ENCODE measurements around the gene EXOC5. TPM values are rescaled to one million over a fixed set of nuclear protein-coding genes. Genes with fewer than 3 reads are reported as not detected.
A peak's percentile ranks its signal among the peaks of the same experiment; 100 is the strongest.
"Not testable (repeated sequence)": the region's sequence is repeated elsewhere in the genome, so short reads cannot be mapped to it uniquely, and the experiment has no call there.

The EXOC5 gene
- total RNA-seq, result 49.5 TPM

DNA sequence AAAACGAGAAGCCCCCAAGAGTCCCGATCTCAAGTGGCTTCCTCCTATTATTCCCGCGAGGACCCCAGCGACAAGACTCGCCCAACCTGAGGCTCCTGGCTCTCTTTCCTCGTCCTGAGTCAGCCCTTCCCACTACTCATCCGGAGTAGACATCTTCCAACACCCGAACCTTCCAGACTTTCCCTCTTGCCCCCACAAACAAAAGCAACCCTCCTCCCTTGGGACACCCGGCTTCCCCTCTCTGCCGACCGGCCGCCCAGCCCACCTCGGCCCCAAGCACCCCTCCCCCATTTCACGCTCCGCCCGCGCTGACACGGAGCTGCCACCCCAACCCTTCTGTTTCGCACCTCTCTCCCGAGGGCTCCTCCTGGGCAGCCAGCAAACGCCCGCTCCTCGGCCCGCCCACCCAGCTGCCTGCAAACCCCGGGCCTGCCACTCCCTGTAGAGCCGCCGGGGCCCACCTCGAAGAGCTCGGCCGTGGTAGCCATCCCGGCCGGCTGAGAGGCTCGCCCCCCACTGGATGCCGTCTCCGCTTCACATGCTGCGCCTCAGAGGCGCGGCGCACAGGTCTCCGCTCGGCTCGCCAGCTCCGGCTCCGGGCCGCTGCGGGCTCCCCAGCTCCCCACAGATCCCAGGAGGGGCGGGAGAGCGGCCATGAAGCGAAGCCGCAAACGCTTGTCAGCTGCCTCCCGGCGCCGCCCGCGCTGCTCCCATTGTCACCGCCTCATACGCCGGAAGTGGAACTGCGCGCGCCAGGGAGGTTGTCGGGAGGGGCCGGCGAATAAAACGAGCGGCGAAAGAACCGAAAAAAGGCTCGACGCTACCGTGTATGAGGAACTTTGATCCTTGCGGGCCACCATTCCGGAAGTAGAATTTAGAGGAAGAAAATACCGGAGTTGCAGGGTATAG is at the start of gene EXOC5, which contains the start of gene AP5M1:
Gene EXOC5 (minus strand): TSS at position 745 of the 909 bp plus-strand sequence. CDS start 257 bp downstream, at position 488.
Gene AP5M1 (plus strand): TSS at position 811 of the 909 bp plus-strand sequence. CDS start 344 bp downstream, outside the sequence.
- peak; percentile 94 for DNase-seq (ENCODE audit: low spot score)

GRCh38 chr14:57317248-57317833 is 48.6 kb upstream of the EXOC5 start:
- peak; percentile 78 for DNase-seq (ENCODE audit: low spot score)

DNA sequence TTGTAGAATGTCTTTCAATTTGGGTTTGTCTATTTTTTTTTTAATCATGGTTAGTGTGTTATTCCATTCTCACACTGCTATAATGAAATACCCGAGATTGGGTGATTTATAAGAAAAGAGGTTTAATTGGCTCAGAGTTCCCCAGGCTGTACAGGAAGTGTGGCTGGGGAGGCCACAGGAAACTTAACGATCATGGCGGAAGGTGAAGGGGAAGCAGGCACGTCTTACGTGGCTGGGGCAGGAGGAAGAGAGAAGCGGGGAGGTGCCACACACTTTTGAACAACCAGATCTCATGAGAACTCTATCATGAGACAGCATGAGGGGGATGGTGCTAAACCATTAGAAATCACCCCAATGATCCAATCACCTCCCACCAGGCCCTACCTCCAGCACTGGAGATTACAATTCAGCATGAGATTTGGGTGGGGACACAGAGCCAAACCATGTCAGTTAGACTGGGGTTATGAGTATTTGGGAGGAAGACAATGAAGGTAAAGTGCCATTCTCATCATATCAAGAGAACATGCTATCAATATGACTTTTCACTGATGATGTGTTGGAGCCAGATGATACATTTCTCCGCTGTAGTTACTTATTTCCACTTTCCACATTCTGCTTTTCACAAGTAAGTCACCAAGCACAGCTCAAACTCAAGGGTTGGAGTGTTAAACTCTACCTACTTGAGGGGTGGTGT is 45.8 kb upstream of the EXOC5 start:
- DNase-seq (ENCODE audit: low spot score), result no peak

- DNase-seq (ENCODE audit: low spot score), result no peak
Measured at GRCh38 chr14:57302883-57303282, 34.2 kb upstream of the EXOC5 start.

DNA sequence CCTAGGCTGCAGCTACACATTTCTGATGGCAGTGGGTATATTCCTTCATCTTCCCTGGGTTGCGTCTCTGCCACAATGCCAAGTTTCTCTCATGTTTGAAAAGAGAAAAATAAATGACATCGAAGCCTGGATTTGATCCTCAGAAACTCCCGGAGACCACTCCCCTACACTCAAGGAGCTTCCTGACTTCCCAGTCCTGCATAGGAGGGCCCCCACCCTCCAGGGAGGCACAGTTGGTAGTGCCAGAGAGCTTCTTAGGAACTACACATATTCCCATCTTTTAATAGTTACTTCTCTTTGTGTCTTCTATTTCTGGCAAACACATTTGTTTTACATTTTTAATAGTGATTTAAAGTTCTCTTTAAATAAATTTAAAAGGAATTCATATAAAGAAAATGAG is 30.8 kb upstream of the EXOC5 start:
- DNase-seq (ENCODE audit: low spot score), result no peak

DNA sequence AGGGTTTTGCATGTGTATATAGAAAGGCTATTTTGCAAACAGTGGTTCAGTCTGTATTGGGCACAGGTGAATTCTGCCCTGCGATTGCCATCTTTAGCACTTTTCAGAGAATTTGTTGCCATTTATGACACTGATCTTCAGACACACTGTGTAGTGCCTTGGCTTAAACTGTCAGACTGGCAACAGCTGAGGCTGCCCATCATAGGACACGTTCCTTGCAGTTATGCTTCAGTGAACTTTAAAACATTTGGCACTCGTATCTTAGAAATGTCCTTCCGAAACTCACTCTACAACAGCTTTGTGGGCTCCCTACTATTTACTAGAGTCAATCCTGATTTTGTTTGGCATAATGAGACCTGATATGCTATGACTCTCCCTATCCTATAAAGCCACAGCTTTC is 29.1 kb upstream of the EXOC5 start:
- DNase-seq (ENCODE audit: low spot score), result no peak

DNA sequence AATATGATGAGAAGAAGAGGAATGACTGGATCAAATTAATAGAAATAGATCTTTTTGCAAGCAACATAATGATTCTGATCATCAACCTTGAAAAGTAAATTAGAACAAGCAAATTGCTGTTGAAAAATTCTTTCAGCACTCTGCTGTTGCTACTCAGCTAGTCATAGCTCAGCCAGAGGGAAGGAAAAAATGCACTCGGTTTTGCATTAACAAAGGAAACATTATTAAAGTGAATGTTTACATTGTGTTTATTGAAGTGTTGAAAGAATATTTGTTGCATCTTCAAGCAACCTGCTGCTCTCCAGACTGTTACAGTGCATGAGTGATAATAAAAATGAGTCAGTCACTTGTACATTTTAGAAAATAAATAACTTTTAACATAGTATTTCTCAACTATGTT is 26.5 kb upstream of the EXOC5 start:
- DNase-seq (ENCODE audit: low spot score), result no peak

DNA sequence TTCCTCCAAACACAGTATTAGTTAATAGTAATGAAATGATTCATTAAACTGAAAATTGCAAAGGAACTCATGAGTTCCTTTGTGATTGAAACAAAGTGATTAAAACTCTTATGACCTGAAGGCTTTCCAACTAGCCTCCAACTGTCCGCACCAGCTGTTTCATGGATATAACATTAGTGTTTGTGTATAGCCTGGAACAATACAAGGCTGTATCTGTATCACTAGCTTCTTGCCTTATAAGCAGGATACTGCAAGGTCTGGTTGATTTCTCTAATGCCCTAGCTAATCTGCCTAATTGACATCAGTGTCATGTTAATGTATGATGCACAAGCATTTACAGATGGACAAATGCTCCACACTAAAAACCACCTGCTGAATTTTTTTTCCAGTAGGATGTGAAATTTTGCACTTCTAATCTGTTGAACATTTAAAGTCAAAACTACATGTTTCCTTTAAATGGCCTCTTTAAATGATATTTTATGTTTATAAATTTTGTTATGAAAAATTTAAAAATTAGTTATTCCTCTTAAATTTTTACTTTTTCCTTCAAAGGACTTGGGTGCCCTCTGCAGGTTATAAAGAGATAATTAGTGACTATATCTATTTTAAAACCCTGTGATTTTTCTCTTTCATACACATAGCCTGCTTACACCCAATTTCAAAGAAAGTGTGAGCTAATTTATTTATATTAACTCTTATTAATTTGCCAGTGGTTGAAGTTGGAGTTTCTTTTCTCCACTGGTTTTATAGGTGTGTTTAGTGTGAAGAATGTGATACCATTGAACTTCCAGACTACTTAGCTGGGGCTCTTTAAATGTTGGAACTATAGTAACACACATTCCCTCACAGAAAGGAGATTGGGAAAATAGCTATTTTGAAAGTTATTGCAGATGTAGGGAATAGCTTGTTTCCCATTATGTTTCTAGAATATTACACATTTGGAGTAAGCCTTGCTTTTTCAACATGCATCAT is 25.4 kb upstream of the EXOC5 start:
- DNase-seq (ENCODE audit: low spot score), result no peak

- DNase-seq (ENCODE audit: low spot score), result no peak
Measured at GRCh38 chr14:57291692-57292647, 23.3 kb upstream of the EXOC5 start.

- no peak for DNase-seq (ENCODE audit: low spot score)
Measured at GRCh38 chr14:57290751-57291150, 22.0 kb upstream of the EXOC5 start.

DNA sequence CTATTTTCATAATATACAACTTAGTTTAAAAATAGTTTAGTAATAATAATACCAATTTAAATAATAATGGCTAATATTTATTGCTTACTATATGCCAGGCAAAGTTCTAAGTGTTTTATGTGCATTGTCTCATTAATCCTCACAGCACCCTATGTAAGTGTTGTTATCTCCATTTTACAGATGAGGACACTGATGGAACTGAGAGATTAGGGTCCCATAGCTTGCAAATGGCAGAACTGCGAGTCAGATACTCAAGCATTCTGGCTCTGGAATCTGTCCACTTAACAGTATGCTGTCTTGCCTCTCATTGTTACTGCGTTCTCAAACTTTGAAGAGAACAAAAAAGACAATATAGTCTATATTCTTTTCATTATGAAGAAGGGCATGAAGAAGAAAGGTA is 19.0 kb upstream of the EXOC5 start:
- DNase-seq (ENCODE audit: low spot score), result no peak

DNA sequence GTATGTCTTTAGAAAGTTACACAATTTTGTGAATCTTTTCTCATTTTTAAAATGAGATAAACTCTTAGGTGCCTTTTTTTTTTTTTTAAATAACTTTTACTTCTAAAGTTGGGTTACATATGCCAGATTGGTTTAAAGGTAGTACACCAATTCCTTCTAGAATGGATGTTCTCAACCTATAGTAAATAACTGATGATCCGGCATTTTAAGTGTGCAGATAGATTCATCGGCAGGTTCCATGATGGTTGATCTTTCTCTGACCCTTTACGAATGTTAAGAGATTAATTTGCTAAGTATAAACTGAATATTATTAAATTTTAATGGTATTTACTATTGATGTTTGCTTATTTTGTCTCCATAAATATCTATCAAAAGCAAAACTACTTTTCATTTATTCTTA is 8.4 kb upstream of the EXOC5 start:
- no peak for DNase-seq (ENCODE audit: low spot score)

DNA sequence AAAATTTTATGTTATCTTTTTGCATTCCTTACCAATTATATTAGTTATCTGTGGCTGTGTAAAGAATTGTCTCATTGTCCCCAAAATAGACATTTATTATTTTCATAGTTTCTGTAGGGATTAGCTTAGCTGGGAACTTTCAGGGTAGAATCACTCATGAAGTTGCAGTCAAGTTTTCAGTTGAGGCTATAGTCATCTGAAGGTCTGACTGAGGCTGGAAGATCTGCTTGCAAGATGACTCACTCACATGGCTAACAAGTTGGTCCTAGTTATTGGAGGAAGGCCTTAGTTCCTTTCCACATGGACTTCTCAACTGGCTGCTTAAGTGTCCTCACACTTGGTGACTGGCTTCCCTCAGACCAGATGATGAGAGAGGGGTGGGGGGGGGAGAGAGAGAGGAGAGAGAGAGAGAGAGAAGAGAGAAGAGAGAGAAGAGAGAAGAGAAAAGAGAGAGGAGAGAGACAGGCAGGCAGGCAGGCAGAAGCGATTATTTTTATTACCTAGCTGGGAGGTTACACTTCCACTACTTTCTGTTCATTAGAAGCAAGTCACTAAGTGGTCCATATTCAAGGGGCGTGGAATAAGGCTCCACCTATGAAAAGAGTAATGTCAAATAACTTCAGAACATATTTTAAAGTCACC is 6.4 kb upstream of the EXOC5 start:
- DNase-seq (ENCODE audit: low spot score), result no peak

GRCh38 chr14:57274551-57274950 is 5.8 kb upstream of the EXOC5 start:
- no peak for DNase-seq (ENCODE audit: low spot score)

DNA sequence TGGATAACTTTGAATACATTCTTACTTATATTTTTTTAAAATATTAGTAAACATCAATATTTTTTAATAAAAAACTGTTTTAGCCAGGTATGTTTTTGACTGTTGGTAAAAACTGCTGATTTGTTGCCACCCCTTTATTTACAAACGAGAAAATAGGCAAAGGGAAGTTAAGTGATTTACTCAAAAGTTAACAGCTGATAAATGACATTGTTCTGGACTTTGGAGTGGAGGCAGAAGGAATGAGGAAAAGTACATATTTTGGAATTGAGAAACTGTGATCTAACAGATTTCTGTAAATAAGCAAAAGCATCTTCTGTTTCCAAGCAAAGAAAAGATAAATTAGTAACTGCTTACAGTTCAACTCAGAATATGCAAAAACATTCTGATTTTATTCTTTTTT is 4.5 kb upstream of the EXOC5 start:
- DNase-seq (ENCODE audit: low spot score), result no peak

- DNase-seq (ENCODE audit: low spot score), result no peak
Measured at GRCh38 chr14:57266065-57266464, 2.6 kb downstream of the EXOC5 start.

- DNase-seq (ENCODE audit: low spot score), result no peak
Measured at GRCh38 chr14:57262117-57262516, 6.6 kb downstream of the EXOC5 start.

GRCh38 chr14:57261604-57262003 is 7.1 kb downstream of the EXOC5 start:
- DNase-seq (ENCODE audit: low spot score), result no peak

- DNase-seq (ENCODE audit: low spot score), result no peak
Measured at GRCh38 chr14:57259672-57260071, 9.0 kb downstream of the EXOC5 start.

DNA sequence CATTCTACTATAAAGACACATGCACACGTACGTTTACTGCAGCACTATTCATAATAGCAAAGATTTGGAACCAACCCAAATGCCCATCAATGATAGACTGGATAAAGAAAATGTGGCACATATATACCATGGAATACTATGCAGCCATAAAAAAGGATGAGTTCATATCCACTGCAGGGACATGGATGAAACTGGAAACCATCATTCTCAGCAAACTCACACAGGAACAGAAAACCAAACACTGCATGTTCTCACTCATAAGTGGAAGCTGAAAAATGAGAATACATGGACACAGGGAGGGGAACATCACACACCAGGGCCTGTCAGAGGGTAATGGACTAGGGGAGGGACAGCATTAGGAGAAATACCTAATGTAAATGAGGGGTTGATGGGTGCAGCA is 10.5 kb downstream of the EXOC5 start:
- not testable (repeated sequence) for DNase-seq (ENCODE audit: low spot score)
